NK-92 treated with Interleukin-12 subunit alpha and Interleukin-12 subunit beta, amount 100 ng/mL, for 24 hours (cell line): ENCODE measurements around the gene FAM90A26.
"Not testable (repeated sequence)": the region's sequence is repeated elsewhere in the genome, so short reads cannot be mapped to it uniquely, and the experiment has no call there.

Source experiments
- DNase-seq: peaks from one replicate; lab custom pipeline; 2025; lab: John Stamatoyannopoulos, UW

Gene FAM90A26

GRCh38 chr4:9158392-9158791 is 11.8 kb upstream of the FAM90A26 start:
- DNase-seq, result not testable (repeated sequence)

DNA sequence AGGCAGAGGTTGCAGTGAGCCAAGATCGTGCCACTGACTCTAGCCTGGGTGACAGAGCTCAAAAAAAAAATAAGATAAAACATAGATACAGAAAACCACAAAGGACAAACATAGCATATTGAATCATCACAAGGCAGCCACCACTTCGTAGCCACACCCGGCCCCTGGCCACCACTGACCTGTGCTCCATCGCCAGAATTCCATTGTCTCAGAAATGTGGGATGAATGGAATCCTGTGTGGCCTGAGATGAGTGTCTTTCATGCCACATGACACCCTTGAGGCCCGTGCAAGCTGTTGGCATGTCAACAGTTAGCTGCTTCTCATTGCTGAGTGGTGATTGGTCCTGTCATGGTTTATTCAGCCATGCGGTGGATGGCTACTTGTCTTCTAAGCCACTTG is 10.2 kb upstream of the FAM90A26 start:
- DNase-seq, result not testable (repeated sequence)

- DNase-seq, result not testable (repeated sequence)
These were observed 4.2 kb upstream of the FAM90A26 start for GRCh38 chr4:9165990-9166389.

- DNase-seq, result not testable (repeated sequence)
These were observed 40.1 kb downstream of the FAM90A26 start, which contains the start of gene USP17L10 for GRCh38 chr4:9210357-9210756. USP17L10 (plus strand) TSS chr4:9210657; CDS start chr4:9210657, 0 bp downstream.

DNA sequence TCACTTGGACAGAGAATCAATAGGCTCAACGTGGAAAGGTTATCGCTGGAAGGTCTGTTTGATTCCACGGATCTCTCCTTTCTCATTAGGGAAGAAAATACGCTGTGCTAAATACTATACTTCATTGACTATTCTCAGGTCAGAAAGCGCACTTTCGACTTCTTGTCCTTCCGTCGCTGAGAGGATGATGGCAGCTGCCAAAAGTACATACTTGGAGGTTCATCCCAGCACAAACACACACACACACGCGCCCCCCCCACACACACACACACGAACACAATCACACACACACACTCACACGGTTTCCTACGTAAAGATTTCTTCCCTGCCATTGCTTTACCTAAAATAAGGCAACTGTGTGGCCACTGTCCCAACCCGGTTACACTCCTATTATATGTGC is 44.5 kb downstream of the FAM90A26 start:
- DNase-seq, result not testable (repeated sequence)

DNA sequence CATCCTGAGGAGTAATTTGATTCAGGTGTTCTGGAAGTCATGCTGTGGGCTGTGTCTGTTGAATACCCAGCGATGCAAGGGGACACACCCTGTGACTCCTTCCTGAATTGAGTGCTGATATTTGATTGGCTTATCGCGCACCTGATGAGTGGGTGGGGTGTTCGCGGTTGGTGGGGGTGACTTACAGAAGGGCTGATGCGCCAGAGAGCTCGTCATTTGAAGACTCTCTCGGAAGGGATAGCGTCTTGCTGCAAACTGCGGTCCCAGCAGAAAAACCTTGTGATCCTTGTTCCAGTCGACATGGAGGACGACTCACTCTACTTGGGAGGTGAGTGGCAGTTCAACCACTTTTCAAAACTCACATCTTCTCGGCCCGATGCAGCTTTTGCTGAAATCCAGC is 44.9 kb downstream of the FAM90A26 start, which contains the start of gene USP17L11:
Gene USP17L11 (plus strand): TSS at position 301 of the 400 bp plus-strand sequence. CDS start 0 bp downstream, at position 301.
- DNase-seq, result not testable (repeated sequence)

GRCh38 chr4:9219852-9220251 is 49.6 kb downstream of the FAM90A26 start, which contains the start of gene USP17L12:
USP17L12 (plus strand) TSS chr4:9220152; CDS start chr4:9220152, 0 bp downstream.
- DNase-seq, result not testable (repeated sequence)

- not testable (repeated sequence) for DNase-seq
These were observed 54.4 kb downstream of the FAM90A26 start, which contains the start of gene USP17L13 for GRCh38 chr4:9224596-9224995. USP17L13 (plus strand) TSS chr4:9224896; CDS start chr4:9224896, 0 bp downstream.
